ENCODE results near the gene IL15RA.

DNA sequence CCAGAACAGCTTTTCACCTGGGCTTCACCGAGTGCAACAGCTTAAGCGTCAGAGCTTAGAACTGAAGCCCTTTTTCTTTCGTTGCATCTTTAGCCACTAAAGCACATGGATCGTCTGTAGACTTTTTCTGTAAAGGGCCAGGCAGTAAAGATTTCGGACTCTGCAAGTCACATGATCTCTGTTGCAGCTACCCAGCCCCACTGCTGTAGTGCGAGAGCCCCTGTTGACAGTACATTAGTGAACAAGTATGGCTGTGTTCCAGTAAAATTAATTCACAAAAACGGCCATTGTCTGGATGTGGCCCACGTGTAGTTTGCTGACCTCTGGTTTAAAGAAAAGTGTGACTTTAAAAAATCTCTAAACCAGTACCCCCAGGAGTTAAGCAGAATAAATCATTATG, 47.9 kb downstream of the IL15RA start:
- TF ChIP-seq, protein P1, sequence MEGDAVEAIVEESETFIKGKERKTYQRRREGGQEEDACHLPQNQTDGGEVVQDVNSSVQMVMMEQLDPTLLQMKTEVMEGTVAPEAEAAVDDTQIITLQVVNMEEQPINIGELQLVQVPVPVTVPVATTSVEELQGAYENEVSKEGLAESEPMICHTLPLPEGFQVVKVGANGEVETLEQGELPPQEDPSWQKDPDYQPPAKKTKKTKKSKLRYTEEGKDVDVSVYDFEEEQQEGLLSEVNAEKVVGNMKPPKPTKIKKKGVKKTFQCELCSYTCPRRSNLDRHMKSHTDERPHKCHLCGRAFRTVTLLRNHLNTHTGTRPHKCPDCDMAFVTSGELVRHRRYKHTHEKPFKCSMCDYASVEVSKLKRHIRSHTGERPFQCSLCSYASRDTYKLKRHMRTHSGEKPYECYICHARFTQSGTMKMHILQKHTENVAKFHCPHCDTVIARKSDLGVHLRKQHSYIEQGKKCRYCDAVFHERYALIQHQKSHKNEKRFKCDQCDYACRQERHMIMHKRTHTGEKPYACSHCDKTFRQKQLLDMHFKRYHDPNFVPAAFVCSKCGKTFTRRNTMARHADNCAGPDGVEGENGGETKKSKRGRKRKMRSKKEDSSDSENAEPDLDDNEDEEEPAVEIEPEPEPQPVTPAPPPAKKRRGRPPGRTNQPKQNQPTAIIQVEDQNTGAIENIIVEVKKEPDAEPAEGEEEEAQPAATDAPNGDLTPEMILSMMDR (IDR thresholded peaks at IDR 0.05 in 4 of 5, conservative IDR thresholded peaks at IDR 0.05 in 1 of 5), result no peak
- no peak for TF ChIP-seq POLR2A (IDR thresholded peaks at IDR 0.05)
